GM18505 (cell line): ENCODE data around the gene LUZP4.
"Not testable (repeated sequence)": the region's sequence is repeated elsewhere in the genome, so short reads cannot be mapped to it uniquely, and the experiment has no call there.

Source experiments
- ATAC-seq: cut with Tn5 transposase; IDR thresholded peaks from one replicate; pipeline ENCODE4 v1.9.1; 2021; ENCODE audit not compliant: unreplicated experiment
- POLR2A ChIP-seq: IDR thresholded peaks from 4 replicates; pipeline ENCODE4 v1.6.1; 2011; ENCODE audit warnings: borderline replicate concordance; ENCODE audit not compliant: insufficient read depth, insufficient read length; ENCODE audit errors: extremely low read depth

The LUZP4 gene

DNA sequence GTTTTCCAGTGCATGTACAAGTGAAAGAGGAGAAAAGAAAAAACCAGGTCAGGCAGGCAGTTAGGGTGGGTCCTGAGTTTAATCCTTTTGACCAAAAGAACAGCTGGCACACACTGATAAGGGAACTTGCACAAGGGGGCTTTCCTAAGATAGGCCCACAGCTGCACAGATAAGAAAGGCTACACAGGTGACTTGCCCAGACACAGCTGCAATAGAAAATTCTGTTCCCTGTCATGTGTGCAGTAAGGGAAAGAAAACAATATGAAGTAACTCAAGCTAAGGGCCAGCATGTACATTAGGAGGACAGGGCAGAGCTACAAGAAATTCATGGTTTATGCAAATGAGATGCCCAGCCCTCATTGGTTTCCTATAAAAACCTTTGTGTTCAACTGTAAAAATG, 32.9 kb downstream of the LUZP4 start:
- no peak for ATAC-seq
- no peak for TF ChIP-seq POLR2A

DNA sequence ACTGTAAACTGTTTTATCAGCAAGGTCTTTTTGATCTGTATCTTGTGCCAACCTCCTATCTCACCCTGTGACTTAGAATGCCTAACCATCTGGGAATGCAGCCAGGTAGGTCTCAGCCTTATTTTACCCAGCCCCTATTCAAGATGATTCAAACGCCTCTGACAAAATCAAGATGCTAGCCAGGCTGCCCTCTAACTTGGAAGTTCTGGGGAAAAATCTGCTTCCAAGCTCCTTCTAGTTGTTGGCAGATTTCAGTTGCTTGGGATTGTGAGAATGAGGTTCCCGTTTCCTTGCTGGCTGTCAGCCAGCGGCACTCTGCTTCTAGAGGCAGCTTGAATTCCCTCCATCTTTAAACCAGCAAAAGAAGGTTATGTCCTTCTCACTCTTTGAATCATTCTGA, 34.7 kb downstream of the LUZP4 start:
- no peak for ATAC-seq
- TF ChIP-seq POLR2A, result no peak

DNA sequence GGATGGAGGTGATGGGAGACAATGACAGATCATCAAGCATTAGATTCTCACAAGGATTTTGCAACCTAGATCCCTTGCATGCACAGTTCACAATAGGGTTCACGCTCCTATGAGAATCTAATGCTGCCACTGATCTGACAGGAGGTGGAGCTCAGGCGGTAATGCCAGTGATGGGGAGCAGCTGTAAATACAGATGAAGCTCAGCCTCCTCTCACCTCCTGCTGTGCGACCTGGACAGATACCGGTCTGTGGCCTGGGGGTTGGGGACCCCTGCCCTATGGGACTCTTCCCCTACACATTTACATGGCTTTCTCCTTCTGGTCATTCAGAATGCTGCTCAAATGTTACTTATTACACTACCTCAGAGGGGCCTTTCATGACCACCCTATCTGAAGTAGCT, 39.8 kb downstream of the LUZP4 start:
- not testable (repeated sequence) for ATAC-seq

DNA sequence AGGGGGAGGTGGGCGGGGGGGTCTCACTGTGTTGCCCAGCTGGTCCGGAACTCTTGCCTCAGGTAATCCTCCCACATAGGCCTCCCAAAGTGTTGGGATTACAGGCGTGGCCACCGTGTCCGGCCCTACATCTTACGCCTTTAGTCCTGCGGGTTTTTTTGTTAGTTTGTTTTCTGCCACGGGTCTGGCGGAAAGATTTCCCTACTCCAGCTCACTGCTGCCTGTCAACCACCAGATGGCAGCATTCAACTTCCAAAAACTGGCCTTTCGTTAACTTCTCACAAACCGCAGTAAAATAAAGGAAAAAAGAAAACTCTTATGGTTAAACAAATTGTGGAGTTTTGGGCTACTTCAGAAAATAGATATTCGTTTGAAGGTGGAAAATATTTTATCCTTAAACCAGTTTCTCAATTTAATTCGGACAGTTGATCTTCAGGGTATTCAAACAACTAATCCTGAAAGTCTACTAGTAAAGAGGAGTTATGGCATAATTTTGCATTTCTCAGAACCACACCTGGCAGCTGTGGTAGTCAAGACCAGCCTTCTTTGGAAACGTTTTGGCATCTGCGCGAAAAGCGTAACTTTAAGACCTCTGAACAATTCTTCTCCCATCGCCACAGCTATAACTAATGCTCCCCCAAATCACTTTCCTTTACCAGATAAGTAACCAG, 41.1 kb downstream of the LUZP4 start:
- ATAC-seq, result peak; percentile 48
- TF ChIP-seq POLR2A, result no peak

DNA sequence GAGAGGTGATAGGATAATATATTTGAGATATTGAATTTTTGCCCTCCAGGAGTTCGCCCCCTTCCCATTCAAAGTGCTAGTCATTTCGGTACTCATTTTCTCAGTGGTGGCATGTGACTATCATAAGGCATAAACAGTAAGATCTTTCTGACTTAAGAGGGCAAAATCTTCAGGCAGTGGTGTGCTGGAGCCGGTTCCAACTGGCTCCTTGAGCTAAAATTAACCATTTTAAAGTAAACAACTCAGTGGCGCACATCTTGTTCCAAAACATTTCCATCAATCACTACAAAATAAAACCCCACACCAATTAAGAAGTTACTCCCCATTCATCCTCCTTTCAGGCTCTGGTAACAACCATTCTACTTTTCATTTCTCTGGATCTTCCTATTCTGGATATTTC, 43.3 kb downstream of the LUZP4 start:
- ATAC-seq, result no peak
- TF ChIP-seq POLR2A, result no peak

DNA sequence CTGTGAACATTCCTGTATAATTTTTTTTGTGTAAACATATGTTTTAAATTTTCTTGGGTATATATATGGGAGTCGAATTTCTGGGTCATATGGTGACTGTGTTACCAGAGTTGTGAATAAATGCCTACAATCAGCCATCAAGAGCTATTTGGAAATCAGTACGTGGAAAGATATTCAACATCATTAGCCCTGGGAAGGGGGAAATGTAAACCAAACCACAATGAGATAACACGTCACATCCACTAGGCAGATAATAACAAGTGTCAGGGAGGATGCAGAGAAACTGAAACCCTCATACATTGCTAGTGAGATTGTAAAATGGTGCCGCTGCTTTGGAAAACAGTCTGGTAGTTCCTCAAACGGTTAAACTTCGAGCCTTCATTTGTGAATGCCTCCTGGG, 43.9 kb downstream of the LUZP4 start:
- TF ChIP-seq POLR2A, result no peak
- no peak for ATAC-seq

DNA sequence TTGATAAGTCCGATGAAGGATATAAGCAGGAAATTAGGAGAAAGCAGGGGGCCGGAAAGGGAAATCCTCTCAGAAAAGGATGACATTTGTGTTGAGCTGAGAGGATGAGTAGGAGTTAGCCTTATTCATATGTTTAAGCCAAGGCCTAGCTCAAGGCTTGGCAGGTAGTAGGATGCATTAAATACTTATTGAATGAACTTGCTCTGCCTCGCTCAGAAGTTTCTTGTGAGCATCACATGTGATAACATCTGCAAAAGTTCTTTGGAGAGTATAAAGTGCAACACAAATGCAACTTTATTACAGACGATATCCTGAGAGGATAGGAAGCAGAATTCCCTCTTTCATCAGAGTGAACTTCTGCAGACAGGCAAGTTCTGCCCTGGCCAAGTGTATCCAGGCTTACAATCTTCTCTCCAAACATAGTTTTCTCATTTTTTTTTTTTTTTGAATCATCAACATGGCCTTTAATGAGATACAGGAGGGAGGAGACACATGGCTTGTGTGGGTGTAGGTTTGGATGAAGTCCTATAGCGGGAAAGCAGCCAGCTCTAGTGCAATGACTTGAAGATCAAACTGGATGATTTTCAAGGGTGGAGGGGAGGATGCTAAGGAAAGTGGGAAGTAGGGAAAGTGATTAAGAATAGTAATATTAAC, 48.1 kb downstream of the LUZP4 start:
- TF ChIP-seq POLR2A, result no peak
- ATAC-seq, result no peak

DNA sequence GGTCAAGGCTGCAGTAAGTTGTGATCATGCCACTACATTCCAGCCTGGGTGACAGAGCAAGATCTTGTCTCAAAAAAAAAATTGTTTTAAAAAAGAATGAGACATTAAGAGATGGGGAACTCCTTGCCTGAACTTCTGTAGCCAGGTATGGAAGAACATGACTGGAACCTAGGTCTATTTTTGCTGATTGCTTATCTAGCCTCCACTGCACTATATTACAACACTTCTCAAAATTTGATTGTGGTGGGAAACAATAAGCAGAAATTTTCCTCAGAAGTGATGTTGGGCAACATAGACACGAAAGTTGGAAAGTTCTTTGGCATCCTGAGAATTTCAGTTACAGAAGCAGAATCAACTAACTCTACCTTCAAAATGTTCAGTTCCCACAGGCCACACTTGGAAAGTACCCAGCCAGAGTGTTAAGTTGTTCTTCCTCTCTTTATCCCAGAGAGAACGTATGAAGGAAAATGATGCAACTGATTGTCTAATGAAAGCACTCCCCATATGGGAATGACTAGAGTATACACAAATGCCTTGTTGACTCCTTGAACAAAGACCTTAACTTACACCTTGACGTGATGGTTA, 50.0 kb downstream of the LUZP4 start:
- no peak for TF ChIP-seq POLR2A
- ATAC-seq, result no peak

DNA sequence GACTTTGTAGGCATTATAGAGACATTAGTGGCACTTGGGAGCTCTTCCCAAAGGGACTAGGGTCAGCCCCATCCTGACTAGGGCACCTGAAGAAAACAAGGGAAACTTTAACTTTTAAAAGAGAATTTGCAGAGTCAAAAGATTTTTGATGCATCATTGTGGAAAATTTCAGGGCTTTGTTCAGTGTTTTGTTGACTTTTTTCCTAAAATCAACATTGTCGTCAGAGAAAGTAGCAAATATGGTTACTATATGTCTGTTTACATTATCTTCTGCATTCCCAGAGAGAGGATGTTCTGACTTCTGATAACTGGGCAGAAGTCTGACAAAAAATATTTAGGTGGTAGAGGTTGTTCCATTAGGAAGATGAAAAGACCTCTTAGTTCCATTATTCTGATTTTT, 51.9 kb downstream of the LUZP4 start:
- ATAC-seq, result no peak
- no peak for TF ChIP-seq POLR2A

DNA sequence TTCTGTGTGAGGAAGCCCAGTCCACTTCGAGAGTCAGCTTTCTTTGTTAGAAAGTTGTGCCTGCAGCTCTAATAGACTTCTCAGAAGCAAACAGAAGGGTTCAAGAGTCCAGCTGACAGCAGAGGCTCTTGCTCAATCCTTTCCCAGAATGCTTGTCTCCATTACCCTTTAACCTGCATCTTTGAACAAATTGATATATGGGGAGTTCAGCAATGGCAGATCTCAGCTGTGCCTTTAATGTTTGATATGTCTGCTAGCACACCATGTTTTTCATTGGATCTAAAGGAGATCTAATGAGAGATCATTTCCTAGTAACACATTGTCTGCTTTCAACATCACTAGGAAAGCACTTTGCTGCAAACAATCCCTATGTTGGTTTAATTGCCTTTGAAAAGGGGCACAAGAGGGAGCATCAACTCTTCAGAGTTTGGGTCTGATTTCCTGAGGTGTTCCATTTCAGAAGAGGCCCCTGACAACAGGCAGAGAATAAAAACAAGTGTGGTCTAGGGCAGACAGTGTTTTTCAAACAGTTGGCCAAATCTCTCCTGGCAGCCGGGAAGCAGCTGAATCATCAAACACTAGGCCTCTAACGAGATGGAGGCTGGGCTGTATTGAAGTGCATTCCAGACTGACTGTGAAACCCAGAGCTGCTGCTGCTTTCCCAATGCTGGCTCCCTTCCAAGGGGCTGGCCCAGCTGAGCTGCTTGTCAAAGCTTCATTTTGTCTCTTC, 55.5 kb downstream of the LUZP4 start:
- TF ChIP-seq POLR2A, result no peak
- ATAC-seq, result no peak

DNA sequence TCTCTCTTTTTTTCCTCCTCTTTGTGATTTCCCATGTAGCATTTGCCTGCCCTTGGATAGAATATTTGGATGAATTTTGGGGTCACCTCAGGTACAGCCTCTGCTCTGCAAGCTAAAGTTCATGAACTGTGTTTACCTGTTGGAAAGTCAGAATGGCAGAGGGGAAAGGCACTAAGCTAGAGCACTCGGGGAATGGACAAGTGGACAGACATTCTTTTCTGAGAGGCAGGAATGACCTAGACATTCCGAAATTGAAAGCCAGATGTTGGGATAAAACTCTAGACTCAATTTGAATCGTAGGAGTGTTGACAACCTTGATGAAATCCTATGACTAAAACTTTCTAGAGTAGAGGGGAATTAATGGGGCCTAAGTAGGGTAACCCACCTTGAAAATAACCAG, 56.1 kb downstream of the LUZP4 start:
- TF ChIP-seq POLR2A, result no peak
- ATAC-seq, result no peak

DNA sequence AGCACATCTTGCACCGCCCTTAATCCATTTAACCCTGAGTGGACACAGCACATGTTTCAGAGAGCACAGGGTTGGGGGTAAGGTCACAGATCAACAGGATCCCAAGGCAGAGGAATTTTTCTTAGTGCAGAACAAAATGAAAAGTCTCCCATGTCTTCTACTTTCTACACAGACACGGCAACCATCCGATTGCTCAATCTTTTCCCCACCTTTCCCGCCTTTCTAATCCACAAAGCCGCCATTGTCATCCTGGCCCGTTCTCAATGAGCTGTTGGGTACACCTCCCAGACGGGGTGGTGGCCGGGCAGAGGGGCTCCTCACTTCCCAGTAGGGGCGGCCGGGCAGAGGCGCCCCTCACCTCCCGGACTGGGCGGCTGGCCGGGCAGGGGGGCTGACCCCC, 57.2 kb downstream of the LUZP4 start:
- ATAC-seq, result not testable (repeated sequence)

DNA sequence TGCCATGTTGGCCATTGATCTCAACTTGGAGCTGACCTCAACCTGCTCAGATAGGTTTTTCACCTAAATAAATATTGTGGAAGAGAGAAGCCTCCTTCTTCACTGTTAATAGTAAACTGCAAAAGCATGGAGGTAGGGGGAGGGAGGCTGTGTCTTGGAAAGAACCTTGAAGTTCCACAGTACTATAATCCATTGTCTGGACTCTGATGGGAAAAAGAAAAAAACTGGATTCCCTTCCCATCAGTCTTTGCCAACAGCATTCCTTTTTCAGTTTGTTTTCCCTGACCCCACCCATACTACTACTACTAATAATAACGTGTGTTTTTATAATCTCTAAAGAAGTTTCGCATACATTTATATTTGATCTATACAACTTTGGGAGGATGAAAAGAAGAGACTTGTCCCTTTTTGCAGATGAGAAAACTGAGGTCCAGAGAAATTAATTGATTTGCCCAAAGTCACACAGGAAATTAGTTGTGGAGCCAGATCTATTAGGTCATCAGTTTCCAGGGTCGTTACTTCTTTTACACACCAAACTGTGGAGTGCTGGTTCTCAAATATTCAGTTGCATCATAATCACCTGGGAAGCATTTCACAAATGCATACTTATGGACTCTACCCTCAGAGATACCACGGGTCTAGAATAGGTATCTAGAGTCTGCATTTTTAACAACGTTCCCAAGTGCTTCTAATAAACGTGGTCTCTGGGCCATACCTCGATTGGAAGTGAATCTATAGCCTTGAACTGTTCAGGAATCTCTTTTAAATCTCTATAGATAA, 59.1 kb downstream of the LUZP4 start:
- ATAC-seq, result no peak
- TF ChIP-seq POLR2A, result no peak
